ENCODE measurements around the gene SMURF1. TPM values are rescaled to one million over a fixed set of nuclear protein-coding genes. Genes with fewer than 3 reads are reported as not detected.

SMURF1 gene
- total RNA-seq, 1 donor from 2014 or later = 24.5 TPM

DNA sequence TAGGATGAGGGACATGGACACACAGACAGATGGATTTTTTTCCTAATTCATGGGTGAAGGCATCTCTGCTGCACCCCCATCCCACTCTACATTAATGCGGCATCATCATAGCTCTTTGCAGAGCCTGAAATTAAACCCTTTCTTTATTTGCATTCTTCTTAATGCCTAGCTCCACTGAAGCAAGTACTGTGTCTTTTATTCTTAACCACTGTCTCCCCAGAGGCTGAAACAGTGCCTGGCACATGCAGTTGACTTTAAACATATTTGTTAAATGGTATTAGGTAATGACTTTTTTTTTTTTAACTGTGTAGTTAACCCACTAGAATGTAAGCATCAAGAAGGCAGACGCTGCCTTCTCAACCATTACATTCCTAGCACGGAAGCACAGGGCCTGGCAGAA is 73.5 kb downstream of the SMURF1 start:
- no peak overlapping the region for H3K4me3 Mint-ChIP-seq
- no peak for DNase-seq (ENCODE audit: low read depth, low spot score)
- no peaks in the 10 kb centered on the region for H3K9me3 Mint-ChIP-seq
- no peak overlapping the region for H3K27ac Mint-ChIP-seq (ENCODE audit: unreplicated experiment)
- TF ChIP-seq, protein P1, sequence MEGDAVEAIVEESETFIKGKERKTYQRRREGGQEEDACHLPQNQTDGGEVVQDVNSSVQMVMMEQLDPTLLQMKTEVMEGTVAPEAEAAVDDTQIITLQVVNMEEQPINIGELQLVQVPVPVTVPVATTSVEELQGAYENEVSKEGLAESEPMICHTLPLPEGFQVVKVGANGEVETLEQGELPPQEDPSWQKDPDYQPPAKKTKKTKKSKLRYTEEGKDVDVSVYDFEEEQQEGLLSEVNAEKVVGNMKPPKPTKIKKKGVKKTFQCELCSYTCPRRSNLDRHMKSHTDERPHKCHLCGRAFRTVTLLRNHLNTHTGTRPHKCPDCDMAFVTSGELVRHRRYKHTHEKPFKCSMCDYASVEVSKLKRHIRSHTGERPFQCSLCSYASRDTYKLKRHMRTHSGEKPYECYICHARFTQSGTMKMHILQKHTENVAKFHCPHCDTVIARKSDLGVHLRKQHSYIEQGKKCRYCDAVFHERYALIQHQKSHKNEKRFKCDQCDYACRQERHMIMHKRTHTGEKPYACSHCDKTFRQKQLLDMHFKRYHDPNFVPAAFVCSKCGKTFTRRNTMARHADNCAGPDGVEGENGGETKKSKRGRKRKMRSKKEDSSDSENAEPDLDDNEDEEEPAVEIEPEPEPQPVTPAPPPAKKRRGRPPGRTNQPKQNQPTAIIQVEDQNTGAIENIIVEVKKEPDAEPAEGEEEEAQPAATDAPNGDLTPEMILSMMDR (conservative IDR thresholded peaks at IDR 0.05) = no peak
- no peaks in the 10 kb centered on the region for H3K27me3 Mint-ChIP-seq (ENCODE audit: low read depth)
- H3K36me3 Mint-ChIP-seq (ENCODE audit: low read depth) = no peaks in the 10 kb centered on the region
- H3K4me1 Mint-ChIP-seq = peaks cover 3% of the 10 kb centered on the region

DNA sequence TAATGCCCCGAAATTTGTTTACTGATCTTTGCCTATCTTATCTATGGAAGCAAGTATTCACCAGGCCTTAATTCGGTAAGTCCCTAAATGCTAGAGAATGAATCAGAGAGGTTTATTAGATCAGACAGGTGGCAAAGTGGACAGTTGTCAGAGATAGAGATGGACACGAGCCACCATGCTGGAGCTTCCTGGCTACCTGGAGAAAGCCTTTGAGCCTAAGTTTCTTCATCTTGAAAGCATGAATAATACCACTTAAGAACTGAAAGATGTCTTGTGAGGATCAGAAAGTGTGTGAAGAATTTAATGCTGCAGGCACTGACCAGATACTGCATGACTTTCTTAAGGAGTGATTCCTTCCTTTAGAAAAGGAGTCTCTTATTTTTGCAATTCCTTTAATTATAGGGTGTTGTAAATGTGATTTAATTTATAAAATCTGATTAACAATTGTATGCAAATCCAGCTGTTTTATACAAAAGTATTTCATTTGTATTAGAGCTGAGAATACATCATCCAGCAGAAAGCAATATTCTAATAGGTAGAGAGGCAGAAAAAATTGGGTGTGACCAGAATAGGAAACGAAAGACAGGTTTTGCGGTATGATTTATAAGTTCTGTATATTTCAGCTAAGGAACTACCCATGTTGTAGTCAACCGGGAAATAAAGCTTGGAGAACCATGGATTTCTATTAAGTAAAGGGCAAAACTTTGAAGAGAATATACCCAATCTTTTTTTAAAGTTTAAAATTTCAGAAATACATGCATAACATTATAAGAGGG is 82.7 kb downstream of the SMURF1 start:
- peaks cover 2% of the 10 kb centered on the region for H3K36me3 Mint-ChIP-seq (ENCODE audit: low read depth)
- H3K4me3 Mint-ChIP-seq = no peak overlapping the region
- H3K27ac Mint-ChIP-seq (ENCODE audit: unreplicated experiment) = no peak overlapping the region
- TF ChIP-seq, protein P1 (conservative IDR thresholded peaks at IDR 0.05) = no peak
- no peaks in the 10 kb centered on the region for H3K27me3 Mint-ChIP-seq (ENCODE audit: low read depth)
- no peaks in the 10 kb centered on the region for H3K9me3 Mint-ChIP-seq
- no peaks in the 10 kb centered on the region for H3K4me1 Mint-ChIP-seq
- DNase-seq (ENCODE audit: low read depth, low spot score) = no peak

DNA sequence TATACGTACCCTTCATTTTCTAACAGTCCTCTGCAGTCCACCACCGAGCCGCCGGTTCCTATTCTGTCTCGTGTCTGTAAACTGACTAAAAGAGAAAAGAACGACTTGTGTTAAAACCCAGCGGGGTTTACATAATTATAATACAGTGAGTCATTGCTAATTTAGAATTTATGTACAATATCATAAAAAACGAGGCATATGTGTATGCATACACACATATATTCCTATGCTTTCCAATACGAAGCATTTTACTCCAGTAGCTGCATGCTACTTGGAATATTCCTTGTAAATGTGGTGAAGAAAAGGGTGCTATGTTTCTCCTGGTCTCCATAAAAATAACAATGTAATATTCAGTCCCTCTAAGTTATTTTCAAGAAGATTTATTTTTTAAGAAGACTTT is 89.1 kb downstream of the SMURF1 start:
- Mint-ChIP-seq H3K27me3 (ENCODE audit: low read depth) (no peaks in the 10 kb centered on the region), H3K27ac (ENCODE audit: unreplicated experiment) (no peak overlapping the region), H3K36me3 (ENCODE audit: low read depth) (peaks cover 20% of the 10 kb centered on the region), H3K4me1 (no peaks in the 10 kb centered on the region), H3K4me3 (no peak overlapping the region), H3K9me3 (no peaks in the 10 kb centered on the region)
- DNase-seq (ENCODE audit: low read depth, low spot score) = no peak
- TF ChIP-seq, protein P1 (conservative IDR thresholded peaks at IDR 0.05) = no peak

DNA sequence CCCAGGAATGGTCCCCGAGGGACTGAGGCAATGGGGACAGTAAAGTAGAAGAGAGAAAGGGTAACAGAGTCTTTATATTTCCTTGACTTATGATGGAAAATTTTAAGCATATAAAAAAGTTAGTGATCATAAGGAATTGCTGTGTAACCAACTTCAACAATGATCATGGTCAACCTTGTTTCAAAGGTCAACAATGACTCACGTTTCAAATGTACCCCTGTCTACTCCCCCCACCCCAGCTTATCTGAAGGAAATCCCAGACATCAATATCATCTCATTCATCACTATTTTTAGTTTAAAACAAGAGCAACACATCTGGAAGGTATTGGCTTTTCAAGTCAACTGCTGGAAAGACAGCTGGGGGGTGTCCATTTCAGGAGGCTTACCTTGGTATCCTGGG is 92.9 kb downstream of the SMURF1 start:
- H3K27me3 Mint-ChIP-seq (ENCODE audit: low read depth) = no peaks in the 10 kb centered on the region
- H3K36me3 Mint-ChIP-seq (ENCODE audit: low read depth) = peaks cover 26% of the 10 kb centered on the region
- TF ChIP-seq, protein P1 (conservative IDR thresholded peaks at IDR 0.05) = no peak
- no peaks in the 10 kb centered on the region for H3K4me1 Mint-ChIP-seq
- H3K4me3 Mint-ChIP-seq = no peak overlapping the region
- H3K9me3 Mint-ChIP-seq = no peaks in the 10 kb centered on the region
- DNase-seq (ENCODE audit: low read depth, low spot score) = no peak
- H3K27ac Mint-ChIP-seq (ENCODE audit: unreplicated experiment) = no peak overlapping the region

DNA sequence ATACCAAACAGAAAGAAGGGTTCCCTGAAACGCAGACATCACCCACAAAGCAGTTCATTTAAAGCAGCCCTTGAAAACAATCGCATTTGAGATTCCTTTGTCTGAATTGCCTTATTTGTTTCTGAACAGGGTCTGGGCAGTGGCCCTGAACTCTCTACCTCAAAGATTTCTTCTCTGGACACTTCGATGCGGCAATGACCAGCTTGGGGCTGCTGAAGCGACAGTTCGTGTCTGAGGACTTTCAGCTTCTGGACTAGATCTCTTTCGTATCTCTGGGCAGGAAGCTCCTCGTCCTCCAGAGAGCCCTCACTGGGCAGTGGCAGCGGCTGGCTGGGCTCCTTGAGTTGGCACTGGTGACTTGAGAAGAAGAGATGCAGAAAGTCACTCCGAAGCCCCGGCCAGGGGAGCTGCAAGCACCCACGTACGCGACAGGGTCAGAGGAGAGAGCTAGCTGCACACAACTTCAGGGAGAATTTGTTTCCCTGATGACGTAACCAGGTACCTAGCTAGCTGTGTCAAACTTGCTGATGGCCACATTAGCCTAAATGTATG is 96.3 kb downstream of the SMURF1 start:
- Mint-ChIP-seq H3K4me1 (peaks cover 12% of the 10 kb centered on the region), H3K27me3 (ENCODE audit: low read depth) (no peaks in the 10 kb centered on the region), H3K9me3 (no peaks in the 10 kb centered on the region), H3K27ac (ENCODE audit: unreplicated experiment) (no peak overlapping the region), H3K4me3 (no peak overlapping the region), H3K36me3 (ENCODE audit: low read depth) (peaks cover 32% of the 10 kb centered on the region)
- no peak for DNase-seq (ENCODE audit: low read depth, low spot score)
- TF ChIP-seq, protein P1 (conservative IDR thresholded peaks at IDR 0.05) = no peak

Data from neural crest cell (in vitro differentiated cells).